Stimulated activated CD4-positive, alpha-beta T cell treated with anti-CD3 and anti-CD28 coated beads, Interleukin-1b, Interleukin-23, amount 100 ng/mL, for 48 hours (primary cell): ENCODE results near the gene NEK7.
"Not testable (repeated sequence)": the region's sequence is repeated elsewhere in the genome, so short reads cannot be mapped to it uniquely, and the experiment has no call there.

Experiments used
- DNase-seq: peaks from one replicate; pipeline ENCODE4 v3.0.0-alpha.2; 2020

NEK7 gene

DNA sequence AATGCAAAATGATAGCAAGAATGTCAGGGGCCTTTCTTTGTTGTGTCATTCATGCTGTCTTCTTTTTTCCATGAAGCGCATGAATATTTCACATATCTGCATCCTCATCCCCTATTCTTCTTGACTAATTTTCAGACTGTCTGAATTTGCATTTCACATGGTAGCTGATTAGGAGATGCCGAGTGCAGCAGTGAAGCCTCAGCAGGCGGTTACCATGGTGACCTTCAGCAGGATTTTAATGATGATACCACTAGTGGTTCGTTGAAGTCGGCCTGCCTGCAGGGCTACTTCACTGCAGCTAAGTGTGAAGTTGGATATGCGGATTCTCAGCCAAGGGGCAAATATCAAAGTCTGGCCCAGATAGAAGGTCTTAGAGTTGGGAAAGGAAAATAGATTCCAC, 141.8 kb downstream of the NEK7 start:
- DNase-seq = no peak

DNA sequence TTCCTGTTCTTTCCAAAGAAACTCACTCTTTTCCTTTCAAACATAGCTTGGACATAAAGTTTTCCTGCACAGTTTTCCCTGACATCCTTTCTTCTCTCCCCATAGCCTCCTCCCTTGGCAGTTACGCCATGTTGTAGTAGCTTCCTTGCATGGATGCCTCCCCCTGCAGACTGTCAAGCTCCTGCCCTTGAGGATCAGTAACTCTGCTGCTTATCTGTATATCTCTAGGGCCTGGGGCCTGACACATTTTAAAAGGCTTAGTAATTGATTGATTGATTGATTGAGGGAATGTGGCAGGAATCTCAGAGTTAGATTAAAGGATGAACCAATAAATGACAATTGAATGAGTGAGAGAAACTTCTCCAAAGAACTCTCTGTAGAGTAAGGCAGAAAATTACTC, 143.7 kb downstream of the NEK7 start:
- DNase-seq = no peak

DNA sequence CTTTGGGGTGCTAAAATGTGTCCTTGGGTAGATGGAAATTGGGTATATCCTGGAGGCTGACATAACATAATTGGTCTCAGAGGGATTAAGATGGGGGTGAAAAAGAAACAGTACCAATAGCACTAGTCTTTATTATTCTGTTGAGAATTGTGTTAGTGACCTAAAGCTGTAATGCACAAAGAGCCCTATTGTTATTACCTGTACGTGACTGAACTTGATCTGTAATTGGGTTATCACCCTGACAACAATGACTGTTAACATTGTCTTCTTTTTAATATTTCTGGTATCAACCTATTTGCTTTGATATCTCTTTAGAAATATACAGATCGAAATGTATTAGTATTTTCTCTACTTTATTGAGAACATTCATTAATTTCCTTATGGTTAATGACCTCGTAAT, 147.6 kb downstream of the NEK7 start:
- no peak for DNase-seq

DNA sequence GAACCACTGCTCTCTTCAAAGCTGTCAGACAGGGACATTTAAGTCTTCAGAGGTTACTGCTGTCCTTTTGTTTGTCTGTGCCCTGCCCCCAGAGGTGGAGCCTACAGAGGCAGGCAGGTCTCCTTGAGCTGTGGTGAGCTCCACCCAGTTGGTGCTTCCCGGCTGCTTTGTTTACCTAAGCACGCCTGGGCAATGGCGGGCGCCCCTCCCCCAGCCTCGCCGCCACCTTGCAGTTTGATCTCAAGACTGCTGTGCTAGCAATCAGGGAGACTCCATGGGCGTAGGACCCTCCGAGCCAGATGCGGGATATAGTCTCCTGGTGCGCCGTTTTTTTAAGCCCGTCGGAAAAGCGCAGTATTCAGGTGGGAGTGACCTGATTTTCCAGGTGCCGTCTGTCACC, 158.0 kb downstream of the NEK7 start:
- not testable (repeated sequence) for DNase-seq

DNA sequence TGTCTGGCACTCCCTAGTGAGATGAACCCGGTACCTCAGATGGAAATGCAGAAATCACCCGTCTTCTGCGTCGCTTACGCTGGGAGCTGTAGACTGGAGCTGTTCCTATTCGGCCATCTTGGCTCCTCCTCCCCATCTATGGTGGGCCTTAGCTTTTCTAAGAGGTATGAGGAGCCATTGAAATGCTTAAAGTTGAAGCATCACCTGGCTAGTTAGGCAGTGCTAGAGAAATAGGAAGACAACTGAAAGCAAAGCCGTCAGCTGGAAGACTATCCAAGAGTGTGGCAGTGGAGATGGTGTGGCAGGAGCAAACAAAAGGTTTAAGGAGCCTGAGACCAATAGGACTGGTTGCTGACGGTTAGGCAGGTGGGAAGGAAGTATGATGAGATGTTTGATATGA, 158.5 kb downstream of the NEK7 start:
- not testable (repeated sequence) for DNase-seq

DNA sequence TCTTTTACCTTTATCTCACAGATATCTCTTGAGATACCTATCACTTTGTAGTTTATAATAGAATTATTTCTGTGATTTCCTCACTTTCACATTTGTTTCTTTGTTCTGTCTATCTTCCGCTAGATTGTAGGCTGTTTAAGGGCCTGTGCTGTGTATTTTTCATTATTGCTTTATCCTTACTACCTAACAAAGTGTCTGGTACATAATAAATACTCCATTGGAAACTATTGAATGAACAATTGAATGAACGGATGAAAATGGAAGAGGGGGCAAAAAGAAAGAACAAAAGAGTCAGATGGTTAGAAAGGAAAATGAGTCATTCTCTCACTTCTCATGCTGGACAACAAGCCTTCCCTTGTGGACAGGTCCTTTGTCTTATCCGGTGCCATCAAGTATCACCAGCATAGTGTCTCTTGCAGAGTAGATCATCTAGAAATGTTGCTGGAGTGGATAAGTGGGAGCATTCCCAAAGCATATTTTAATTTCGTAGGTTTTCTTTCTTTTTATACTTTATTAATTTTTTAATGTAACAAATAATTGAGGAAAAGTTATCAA, 159.8 kb downstream of the NEK7 start:
- DNase-seq = no peak

DNA sequence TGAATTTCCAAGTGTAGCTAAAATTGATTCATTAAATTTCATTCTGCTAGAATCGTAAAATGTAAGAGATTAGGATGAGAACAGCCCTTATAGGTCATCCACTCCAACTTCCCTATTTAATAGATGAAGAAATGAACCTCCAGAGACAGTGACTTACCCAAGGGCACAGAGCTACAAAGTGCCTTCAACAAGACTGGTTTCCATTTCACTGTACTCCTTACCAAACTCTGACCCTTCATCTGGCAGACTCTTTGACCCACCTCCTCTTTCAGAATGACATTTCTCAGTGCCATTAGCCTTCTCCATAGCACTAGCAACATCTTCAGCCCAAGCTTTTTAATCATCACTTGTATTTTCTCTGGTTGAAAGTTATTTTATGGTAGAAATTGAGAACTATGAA, 161.3 kb downstream of the NEK7 start:
- DNase-seq = no peak

DNA sequence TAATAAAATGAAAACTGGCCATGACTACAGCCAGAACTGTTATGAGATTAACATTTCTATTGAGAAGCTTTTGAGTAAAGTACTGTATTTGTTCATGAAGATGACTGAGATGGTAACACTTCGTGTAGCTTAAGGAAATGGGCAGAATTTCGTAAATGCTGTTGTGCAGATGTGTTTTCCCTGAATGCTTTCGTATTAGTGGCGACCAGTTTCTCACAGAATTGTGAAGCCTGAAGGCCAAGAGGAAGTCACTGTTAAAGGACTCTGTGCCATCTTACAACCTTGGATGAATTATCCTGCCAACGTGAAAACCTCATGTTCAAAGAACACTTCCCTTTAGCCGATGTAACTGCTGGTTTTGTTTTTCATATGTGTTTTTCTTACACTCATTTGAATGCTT, 164.0 kb downstream of the NEK7 start:
- DNase-seq = no peak

DNA sequence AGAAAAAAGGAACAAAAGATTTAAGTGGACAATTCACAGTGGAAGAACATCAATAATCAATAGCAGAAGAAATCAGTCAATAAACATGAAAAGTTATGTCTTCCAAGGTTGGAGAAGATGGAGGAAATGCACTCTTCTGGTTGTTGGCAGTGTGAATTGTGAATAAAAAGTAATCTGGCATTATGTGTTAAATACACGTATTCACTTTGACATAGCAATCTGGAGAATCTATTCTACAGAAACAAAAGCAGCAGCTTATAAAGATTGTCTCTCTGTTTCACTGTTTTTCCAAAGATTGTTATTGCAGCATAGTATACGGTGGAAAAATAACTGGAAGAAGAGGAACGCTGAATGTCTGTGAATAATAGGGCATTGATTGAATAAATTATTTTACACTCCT, 169.4 kb downstream of the NEK7 start:
- no peak for DNase-seq

DNA sequence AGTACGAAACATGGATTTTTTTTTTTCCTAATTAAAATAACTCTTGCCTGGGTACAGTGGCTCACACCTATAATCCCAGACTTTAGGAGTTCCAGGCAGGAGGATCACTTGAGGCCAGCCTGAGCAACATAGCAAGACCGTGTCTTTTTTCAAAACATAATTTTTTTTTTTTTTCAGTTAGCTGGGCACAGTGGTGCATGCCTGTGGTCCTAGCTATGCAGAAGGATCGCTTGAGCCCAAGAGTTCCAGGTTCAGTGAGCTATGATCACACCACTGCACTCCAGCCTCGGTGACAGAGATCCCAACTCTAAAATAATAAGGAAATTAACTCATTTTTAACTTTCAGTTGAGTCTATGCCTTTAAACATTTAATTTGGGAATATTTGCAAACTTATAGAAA, 170.1 kb downstream of the NEK7 start:
- DNase-seq = no peak

DNA sequence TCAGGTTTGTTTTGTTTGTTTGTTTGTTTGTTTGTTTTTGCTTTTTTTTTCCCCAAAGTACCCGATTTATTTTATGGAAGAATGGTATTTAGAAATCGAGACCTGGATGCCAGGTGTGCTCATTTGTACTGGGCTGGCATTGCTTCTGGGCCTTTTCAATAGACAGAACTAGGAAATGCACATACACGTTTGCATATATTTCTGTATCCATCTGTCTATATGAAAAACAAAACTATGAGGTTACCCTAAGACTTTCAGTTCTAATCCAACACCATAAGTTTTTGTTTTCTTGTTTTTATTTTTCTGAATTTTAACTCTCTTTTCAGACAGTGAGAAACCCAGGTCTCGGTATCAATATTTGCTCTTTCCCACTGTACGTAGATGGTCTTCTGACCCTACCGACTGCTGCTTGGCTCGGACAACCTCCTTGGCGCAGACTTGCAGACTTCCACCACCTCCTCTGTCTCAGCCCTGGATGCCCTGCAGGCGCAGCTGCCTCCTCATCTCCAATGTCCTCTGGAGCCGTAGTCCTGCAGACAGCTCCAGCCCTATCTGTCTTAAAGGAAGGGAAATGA, 171.7 kb downstream of the NEK7 start:
- DNase-seq = no peak

DNA sequence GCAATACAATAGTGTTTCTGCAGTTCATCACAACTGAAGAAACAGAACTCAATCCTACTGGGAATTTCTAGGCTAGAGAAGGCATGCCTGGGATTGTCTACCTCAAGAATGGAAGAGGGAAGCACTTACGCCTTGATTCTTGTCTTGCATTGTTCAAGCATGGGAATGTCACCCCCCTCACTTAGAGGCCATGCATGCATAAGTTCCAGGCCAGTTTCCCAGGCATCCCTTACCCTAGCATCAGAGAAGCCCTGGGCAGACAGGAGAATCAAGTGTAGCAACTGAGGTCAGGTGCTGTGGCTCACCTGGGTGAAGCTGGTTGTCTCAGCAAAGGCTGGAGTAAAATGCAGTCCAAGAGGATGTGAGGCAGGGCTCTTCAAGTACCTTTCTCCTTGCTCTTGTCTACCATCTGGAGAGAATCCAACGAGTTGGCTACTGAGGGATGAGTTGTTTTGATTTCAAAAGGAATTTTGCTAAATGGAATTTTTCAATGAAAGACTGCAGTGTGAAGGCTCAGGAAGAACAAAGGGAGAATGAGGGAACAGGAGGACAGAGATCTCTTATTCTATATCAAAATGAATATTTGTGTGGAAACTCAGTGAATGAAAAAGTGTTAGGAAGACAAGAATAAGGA, 174.3 kb downstream of the NEK7 start:
- DNase-seq = no peak

DNA sequence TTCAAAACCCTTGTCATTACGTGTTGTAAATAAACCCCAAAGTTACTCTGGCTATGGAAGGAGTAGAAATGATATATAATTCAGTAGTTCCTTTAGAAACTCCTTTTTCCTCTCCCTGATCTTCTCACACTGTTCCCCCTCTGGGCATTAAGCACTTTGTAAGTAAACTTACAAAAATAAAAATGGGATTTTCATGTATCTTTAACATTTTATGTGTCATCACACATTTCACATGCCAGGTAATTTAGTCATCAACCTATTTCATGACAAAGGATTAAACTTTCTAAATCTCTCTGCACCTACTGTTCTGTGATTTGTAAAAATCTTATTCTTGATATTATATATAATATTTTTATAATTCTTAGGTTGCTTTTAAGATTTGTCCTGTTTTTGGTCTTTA, 176.9 kb downstream of the NEK7 start:
- no peak for DNase-seq

DNA sequence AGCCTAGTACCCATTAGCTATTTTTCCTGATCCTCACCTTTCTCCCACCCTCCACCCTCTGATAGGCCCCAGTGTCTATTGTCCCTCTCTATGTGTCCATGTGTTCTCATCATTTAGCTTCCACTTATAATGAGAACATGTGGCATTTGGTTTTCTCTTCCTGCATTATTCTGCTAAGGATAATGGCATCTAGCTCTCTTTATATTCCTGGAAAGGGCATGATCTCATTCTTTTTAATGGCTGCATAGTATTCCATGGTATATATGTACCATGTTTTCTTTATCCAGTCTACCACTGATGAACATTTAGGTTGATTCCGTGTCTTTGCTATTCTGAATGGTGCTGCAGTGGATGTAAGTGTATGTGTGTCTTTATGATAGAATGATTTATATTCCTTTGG, 178.9 kb downstream of the NEK7 start:
- DNase-seq = no peak

DNA sequence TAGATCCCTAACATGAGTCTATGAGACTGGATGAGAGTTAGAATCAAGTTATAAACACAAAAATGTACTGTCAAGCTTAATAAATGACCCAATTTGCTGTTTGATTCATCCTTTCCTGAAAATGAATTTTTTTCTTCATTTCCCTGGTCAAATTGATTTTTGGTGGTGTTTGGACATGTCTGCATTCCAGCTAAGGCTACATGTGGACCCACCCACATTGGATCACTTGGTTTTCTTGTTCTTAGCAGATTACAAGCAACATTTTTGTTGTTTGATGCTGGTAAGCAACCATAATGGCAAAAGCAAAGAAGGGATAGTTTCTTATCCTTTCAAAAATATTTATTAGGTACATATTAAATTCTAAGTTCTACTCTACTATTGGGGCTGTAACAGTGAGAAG, 181.1 kb downstream of the NEK7 start:
- no peak for DNase-seq

DNA sequence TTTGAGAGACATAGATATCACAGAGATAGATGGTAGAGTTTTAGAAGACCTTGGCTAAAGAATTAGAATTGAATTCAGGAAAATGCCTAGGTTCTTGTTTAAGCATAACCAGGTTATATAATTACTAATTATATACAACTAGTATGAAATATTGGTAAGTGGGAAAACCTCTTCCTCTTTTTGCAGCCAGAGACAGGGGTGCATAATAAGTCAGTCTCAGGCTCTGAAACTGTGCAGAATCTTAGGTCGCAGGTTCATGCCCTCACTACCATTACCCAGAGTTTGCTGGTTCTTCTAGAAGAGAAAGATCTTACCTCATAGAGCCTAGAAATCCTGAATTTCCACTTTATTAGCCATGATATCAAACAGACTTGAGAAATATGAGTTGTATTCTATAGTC, 183.3 kb downstream of the NEK7 start:
- no peak for DNase-seq

DNA sequence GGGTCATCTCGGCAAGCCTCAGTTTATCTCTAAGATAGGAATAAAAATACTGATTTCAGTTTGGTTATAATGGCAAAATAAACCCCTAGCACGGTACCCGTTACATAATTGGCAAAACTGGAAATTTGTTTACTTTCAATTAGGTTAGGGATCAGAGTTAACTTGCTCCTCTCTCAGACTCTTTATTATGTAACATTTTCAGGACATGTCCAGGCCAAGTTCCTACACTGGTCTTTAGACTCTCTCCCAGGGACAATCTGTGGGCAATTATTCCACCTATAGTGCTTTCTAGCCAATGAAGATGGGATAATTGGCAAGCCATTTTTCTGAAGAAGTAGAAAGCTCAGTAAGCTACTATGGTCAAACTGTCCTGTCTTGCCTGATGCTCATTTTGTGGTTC, 189.4 kb downstream of the NEK7 start:
- no peak for DNase-seq

DNA sequence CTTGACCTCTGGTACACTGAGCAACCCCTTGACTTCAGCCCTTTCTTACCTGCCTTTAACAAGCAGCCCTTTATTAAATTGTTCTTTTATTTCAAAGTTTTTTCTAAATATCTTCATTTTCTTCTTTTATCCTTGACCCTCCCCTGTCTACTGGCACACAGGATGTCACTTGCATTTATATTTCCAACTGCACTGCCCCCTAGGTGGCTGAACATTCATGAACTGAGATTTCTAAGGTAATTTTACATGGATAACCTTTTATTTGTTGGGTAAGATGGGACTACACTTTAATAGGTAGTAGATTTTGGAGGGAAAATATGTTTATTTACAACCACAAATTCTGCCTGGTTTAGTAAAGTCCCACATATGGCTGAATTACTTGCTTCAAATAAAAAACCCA, 193.7 kb downstream of the NEK7 start:
- DNase-seq = no peak

DNA sequence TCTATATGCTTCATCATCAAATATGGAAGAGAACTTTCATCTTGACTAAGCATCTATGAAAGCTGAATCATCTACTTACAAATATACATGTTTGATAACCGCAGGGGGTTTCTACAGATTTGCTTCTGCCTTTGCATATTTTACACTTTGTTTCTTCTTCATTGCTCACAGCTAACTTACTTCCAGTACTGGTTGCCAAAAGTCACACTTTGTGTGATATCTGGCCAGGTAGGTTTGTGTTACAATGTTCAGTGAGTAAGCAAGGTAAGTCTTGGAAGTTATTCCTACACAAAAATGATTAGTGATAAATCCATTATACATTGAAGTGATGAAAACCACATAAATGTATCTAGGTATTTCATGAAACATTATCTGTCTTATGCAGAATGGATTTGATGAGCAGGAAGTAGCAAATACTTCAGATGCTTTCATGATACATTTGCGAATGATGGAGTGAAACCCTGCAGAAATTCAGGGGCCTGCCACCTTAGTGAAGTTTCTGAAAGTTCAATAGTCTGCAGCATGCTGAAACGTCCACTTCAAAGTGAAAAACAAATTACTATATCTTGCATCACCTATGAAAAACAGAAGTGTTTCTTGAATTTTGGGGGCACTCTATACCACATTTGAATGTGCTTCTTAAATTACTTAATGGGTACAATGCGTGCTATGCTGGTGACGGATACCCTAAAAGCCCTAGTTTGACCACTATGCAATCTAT, 196.3 kb downstream of the NEK7 start:
- DNase-seq = no peak

DNA sequence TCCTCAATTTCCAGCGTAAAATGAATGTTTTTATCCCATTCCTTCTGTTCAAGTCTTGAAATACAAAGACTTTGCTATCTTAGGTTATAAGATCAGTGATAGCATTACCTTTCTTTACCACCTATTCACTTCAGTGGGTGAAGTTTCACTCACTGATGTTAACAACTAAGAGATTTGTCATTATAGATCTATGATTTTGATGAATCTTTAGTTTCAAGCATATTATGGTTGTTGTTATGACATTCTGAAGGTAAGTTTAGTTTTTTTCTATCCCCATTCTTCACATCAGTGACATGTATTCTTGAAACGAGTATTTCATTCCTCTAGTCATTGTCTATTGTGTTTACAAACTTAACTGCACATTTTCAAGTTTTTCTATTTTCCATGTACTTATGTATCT, 201.1 kb downstream of the NEK7 start:
- DNase-seq = no peak

DNA sequence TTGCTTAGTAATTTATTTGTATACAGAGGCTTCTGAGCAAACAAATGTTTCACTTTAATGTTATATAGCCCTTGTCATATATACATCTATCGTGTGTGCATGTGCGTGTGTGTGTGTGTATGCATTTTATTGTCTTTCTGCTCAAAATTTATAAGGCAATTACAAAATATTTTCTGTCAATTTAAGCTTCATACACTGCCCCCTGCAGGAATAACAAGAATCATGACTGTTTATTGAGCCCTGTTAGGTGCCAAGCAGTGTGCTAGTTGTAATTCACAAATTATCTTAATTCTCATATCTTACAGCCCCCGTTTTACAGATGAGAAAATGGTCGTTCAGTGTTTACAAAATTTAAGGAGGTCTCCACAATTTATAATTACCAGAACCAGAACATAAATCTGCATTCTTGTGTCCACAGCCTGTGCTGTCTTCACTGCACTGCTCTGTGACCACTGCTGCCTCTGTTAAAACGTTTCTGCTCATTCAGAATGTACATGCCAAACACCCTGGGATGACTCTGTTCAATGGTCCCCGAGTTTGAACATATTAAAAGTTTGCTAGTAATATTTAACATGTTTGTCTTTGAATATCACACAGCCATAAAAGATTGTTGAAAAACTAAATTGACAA, 202.3 kb downstream of the NEK7 start:
- no peak for DNase-seq

DNA sequence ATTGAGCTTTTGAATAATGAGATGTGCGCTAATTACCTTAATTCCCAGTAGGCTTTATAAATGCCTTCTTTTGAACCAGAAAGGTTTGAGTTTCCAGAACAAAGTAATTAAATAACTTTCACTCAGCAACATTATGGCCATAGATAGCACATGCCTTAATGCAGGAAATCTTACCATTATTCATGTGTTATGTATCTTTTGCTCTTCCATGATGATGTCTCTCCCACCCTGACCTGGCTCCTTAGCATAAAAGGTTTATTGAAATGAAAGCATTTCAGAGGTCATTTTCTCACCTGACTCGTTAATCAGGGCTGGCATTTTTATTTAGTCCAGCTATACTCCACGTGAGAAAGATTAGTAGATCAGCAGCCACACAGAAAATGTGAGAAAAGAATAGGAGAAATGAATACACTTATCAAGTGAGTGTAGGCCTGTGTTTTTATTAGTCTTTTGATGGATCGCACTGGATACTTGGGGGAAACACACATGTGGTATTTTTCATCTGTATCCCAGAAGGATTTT, 203.5 kb downstream of the NEK7 start:
- DNase-seq = no peak

DNA sequence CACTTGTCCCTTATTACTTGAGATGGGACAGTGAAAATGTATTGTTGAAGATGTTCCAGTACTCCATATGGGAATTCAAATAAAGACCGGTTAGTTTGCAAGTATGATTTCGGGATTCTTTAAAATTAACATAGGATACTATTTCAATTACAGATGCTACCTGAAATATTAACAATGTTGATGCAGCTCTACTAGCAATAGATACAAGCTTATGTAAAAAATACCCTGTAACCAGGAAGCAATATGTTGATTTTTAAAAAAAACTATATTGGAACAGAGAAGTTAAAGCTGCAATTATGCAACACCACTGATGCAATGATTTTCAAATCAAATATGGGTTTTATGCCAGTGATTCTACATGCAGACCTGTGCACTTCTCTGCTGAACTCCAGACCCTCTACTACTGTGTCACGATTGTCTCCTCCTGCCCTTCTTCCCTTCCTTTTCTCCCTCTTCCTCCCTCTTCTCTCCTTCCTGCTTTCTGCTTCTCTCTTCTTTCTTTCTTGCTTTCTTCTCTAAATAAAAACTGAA, 204.5 kb downstream of the NEK7 start:
- no peak for DNase-seq
